Right cardiac atrium (tissue), 5 donors: Measurements from ENCODE around the gene TOP1. TPM values are rescaled to one million over a fixed set of nuclear protein-coding genes. Genes with fewer than 3 reads are reported as not detected.

ENCODE experiments used
- ATAC-seq, 2 donors: fragments of 200-7000 bp; cut with Tn5 transposase; one replicate each; pipeline versions ENCODE4 v1.8.0 to v1.9.1; 2020; ENCODE audit warnings: moderate library complexity in 2 of 2, mild to moderate bottlenecking in 1 of 2
- DNase-seq, 3 donors: peaks; one replicate each; pipeline ENCODE4 v3.0.0-alpha.2; 2020
- H3K27ac ChIP-seq: one replicate; pipeline ENCODE4 v1.5.1; 2013; ENCODE audit warnings: mild to moderate bottlenecking, low read length, control low read depth, moderate library complexity
- H3K27me3 ChIP-seq: one replicate; pipeline ENCODE4 v1.6.1; 2013; ENCODE audit not compliant: control insufficient read depth, insufficient read depth
- H3K4me1 ChIP-seq: one replicate; pipeline ENCODE4 v1.6.1; 2013; ENCODE audit warnings: low read length; ENCODE audit not compliant: control insufficient read depth, insufficient read depth
- H3K4me3 ChIP-seq: one replicate; pipeline ENCODE4 v1.5.1; 2013; ENCODE audit warnings: low read length, control low read depth
- H3K9me3 ChIP-seq: one replicate; pipeline ENCODE4 v1.6.1; 2013; ENCODE audit warnings: low read length; ENCODE audit not compliant: control insufficient read depth
- WGBS: extraction: QIAGEN DNeasy Blood & Tissue Kit; methylation state at CpG from one replicate; pipeline ENCODE4 v1.1.7; 2013; 5-methylcytosine and 5-hydroxymethylcytosine counted together
- intact Hi-C, 4 donors: fragments of 100-400 bp; cut with DNase I; formaldehyde crosslinking; loops; one replicate each; pipeline versions ENCODE4 v1.11.0 to v1.14.0; 2022 to 2023
- polyA plus RNA-seq: library from polyadenylated mRNA; stranded (reverse); fragments of 200-250 nt; gene quantifications from one replicate; pipeline ENCODE4 v1.2.3, GENCODE V29; 2013
- total RNA-seq, 4 donors: library from RNA; stranded (reverse); fragmentation: NEBNext Ultra II Directional; extraction: Animal tissue kit (Norgen Biotek cat#: 25700); gene quantifications; one replicate each; pipeline ENCODE4 v1.2.1, GENCODE V29; 2021
- donor health status: healthy with polysubstance abuse.
- donor health status: DM: no; HTN: yes; CAD: no.
- donor health status: DM: no; HTN: no; CAD: no.
- donor health status: DM: no; HTN: yes; CAD: no; lungs with severe emphysema.
- donor health status: DM: yes; HTN: yes; CAD: no.

The TOP1 gene
- total and polyA plus RNA-seq, 5 donors = 16.7 to 30.7 (median 27.8) TPM

- Histone ChIP-seq H3K4me3 (no peak overlapping the region), H3K9me3 (no peaks in the 10 kb centered on the region), H3K27me3 (no peaks in the 10 kb centered on the region), H3K4me1 (peaks cover 2% of the 10 kb centered on the region), H3K27ac (no peak overlapping the region)
- DNase-seq (no peak), ATAC-seq (no peak)
- intact Hi-C loops = no loop called here
- 89% methylated on average over 14 of the region's 14 CpGs for WGBS
These were observed 30.3 kb downstream of the TOP1 start for GRCh38 chr20:41058674-41059635.

- no peaks in the 10 kb centered on the region for H3K9me3 ChIP-seq
- WGBS = 97% methylated on average over 3 of the region's 3 CpGs
- H3K27me3 ChIP-seq = no peaks in the 10 kb centered on the region
- H3K27ac ChIP-seq = no peak overlapping the region
- intact Hi-C loops = no loop called here
- H3K4me3 ChIP-seq = no peak overlapping the region
- DNase-seq (no peak), ATAC-seq (no peak)
- H3K4me1 ChIP-seq = peaks cover 2% of the 10 kb centered on the region
These were observed 32.5 kb downstream of the TOP1 start for GRCh38 chr20:41061155-41061554.

DNA sequence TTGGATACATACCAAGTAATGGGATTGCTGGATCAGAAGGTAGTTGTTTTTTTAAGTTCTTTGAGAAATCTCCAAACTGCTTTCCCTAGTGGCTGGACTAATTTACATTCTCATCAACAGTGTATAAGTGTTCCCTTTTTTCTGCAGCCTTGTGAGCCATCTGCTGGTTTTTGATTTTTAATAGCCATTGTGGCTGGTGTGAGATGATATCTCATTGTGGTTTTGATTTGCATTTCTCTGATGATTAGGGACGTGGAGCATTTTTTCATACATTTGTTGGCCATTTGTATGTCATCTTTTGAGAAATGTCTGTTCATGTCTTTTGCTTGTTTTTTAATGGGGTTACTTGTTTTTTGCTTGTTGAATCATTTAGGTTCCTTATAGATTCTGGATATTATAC lies 34.8 kb downstream of the TOP1 start:
- DNase-seq (no peak), ATAC-seq (no peak)
- Histone ChIP-seq H3K4me3 (no peak overlapping the region), H3K27me3 (no peaks in the 10 kb centered on the region), H3K9me3 (no peaks in the 10 kb centered on the region), H3K27ac (no peak overlapping the region), H3K4me1 (peaks cover 3% of the 10 kb centered on the region)
- intact Hi-C loops = no loop called here
- 83% methylated on average over 1 of the region's 1 CpG for WGBS

GRCh38 chr20:41064377-41064776 lies 35.8 kb downstream of the TOP1 start:
- Histone ChIP-seq H3K27ac (no peak overlapping the region), H3K4me1 (peaks cover 5% of the 10 kb centered on the region), H3K4me3 (no peak overlapping the region), H3K9me3 (no peaks in the 10 kb centered on the region), H3K27me3 (no peaks in the 10 kb centered on the region)
- 90% methylated on average over 1 of the region's 1 CpG for WGBS
- intact Hi-C loops = no loop called here
- DNase-seq (no peak), ATAC-seq (no peak)

GRCh38 chr20:41065716-41066115 lies 37.1 kb downstream of the TOP1 start:
- H3K4me3 ChIP-seq = no peak overlapping the region
- peaks cover 7% of the 10 kb centered on the region for H3K4me1 ChIP-seq
- no peaks in the 10 kb centered on the region for H3K27me3 ChIP-seq
- WGBS = 79% methylated on average over 3 of the region's 3 CpGs
- H3K27ac ChIP-seq = no peak overlapping the region
- intact Hi-C loops = no loop called here
- ATAC-seq (no peak), DNase-seq (no peak)
- H3K9me3 ChIP-seq = no peaks in the 10 kb centered on the region

- Histone ChIP-seq H3K9me3 (no peaks in the 10 kb centered on the region), H3K27ac (no peak overlapping the region), H3K4me1 (peaks cover 16% of the 10 kb centered on the region), H3K4me3 (no peak overlapping the region), H3K27me3 (no peaks in the 10 kb centered on the region)
- intact Hi-C loops = no loop called here
- DNase-seq = no peak
- 76% methylated on average over 3 of the region's 3 CpGs for WGBS
- no peak for ATAC-seq
These were observed 40.2 kb downstream of the TOP1 start for GRCh38 chr20:41068806-41069205.

DNA sequence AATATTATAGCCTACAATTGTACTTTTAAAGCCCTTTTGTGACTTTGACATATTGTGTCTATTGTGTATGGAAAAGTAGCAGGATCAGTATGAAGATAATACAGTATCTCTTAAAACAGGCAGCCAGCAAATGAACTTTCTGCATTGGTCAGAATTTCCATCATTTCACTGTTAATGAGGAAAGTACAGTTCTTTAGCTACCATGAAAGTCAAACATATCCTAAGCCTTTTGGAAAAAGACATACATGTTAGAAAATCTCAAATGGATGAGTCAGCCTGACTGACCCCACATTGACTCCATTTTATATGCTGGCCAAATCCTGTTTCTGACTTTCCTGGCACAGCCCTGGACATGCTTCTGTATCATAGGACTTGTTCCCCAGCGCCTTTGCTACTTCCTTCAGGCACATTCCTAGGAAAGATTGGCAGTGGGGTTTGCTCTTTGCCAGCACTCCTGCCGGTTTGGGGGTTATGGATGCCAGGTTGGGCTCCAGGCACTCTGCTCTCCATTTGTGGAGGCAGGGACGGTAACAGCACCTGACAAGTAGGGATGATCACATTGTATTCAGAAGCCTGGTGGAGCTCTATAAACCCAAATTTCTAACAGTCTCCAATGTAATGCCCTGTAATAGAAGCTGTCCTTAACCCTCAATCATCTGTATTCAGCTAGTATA lies 43.7 kb downstream of the TOP1 start:
- peak; percentile 39 to 56 (median 47) for DNase-seq
- no peaks in the 10 kb centered on the region for H3K9me3 ChIP-seq
- WGBS = 18% methylated on average over 3 of the region's 3 CpGs
- peak overlapping the region; percentile 74 for H3K27ac ChIP-seq
- no peak overlapping the region for H3K4me3 ChIP-seq
- H3K27me3 ChIP-seq = no peaks in the 10 kb centered on the region
- H3K4me1 ChIP-seq = peaks cover 16% of the 10 kb centered on the region
- intact Hi-C loops = no loop called here
- ATAC-seq = peak; percentile 81 to 90

DNA sequence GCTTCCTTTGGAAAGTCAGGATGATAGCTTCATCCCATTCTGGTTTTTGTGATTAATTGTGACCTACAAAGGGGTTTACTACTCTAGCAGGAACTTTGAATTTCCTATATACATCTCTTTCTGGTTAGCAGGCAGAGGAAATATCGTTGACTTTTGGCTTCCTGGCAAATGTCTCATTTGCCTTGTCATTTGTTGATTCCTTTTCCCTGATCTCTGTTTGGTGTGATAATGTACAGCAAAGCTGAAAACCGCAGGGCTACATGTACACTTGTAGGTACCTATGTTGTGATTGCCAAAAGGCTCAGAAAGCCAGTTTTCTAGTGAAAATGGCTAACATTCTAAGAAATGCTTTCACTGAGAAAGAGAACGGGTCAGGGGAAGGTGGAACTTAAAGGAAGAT lies 44.3 kb downstream of the TOP1 start:
- Histone ChIP-seq H3K9me3 (no peaks in the 10 kb centered on the region), H3K4me3 (no peak overlapping the region), H3K27me3 (no peaks in the 10 kb centered on the region), H3K27ac (no peak overlapping the region), H3K4me1 (peaks cover 19% of the 10 kb centered on the region)
- 41% methylated on average over 3 of the region's 3 CpGs for WGBS
- no peak for DNase-seq
- intact Hi-C loops = no loop called here
- ATAC-seq = no peak

DNA sequence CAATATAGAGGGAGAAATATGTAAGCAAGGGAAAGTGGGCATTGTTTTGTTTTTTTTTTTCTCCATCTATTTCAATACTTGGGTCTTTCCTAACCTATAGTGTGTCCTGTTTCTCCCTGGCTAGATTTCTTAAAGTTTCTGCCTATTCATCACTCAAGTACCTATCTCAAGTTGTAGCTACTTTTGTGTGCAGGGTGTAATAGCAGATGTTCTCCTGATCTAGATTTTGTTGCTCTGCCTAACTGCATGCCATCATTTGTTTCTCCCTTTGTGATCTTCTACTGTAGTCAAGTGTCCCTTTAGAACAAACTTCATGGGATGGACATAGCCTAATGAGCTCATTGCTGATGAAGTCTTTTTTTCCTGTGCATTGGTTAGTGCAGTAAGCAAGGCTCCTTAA lies 45.8 kb downstream of the TOP1 start:
- H3K27me3 ChIP-seq = no peaks in the 10 kb centered on the region
- DNase-seq (no peak), ATAC-seq (no peak)
- no peaks in the 10 kb centered on the region for H3K9me3 ChIP-seq
- peaks cover 14% of the 10 kb centered on the region for H3K4me1 ChIP-seq
- H3K27ac ChIP-seq = no peak overlapping the region
- H3K4me3 ChIP-seq = no peak overlapping the region
- intact Hi-C loops = no loop called here

GRCh38 chr20:41076776-41077175 lies 48.2 kb downstream of the TOP1 start:
- 85% methylated on average over 4 of the region's 4 CpGs for WGBS
- no peak overlapping the region for H3K4me3 ChIP-seq

DNA sequence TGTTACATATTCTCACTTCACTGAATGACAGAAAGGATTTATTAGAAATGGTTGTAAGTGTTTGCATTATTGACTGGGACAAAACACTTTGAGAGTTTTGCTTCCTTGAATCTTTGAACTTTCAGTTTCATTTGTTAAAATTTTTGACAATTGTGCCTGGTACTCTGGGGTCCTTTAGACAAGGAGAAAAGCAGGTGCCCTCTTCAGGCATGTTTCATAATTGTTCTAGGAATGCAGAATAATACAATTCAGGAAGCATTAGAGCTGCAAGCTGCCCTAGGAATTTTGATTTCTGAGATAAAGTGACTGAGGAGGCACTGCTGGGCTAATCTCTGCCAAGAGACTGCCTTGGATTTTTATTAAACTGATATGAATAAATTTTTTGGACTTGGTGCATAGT lies 49.7 kb downstream of the TOP1 start:
- H3K27me3 ChIP-seq = no peaks in the 10 kb centered on the region
- no peak for DNase-seq
- peaks cover 2% of the 10 kb centered on the region for H3K4me1 ChIP-seq
- no peak overlapping the region for H3K27ac ChIP-seq
- H3K4me3 ChIP-seq = peak overlapping the region; percentile 25
- H3K9me3 ChIP-seq = no peaks in the 10 kb centered on the region
- peak; percentile 77 to 79 for ATAC-seq
- intact Hi-C loops = loop anchor here in 1 of 4 donors (5.0 kb wide), 1 partner anchor 86 kb away; no protein-coding TSS in a partner anchor

More at GRCh38 chr20:41076776-41077175, 48.2 kb downstream of the TOP1 start:
- intact Hi-C loops = loop anchor here in 1 of 4 donors (5.0 kb wide), 1 partner anchor 84 kb away; no protein-coding TSS in a partner anchor
- no peak overlapping the region for H3K27ac ChIP-seq
- peaks cover 8% of the 10 kb centered on the region for H3K4me1 ChIP-seq
- no peak for ATAC-seq
- H3K27me3 ChIP-seq = no peaks in the 10 kb centered on the region
- DNase-seq = no peak
- H3K9me3 ChIP-seq = no peaks in the 10 kb centered on the region
